Mammary microvascular endothelial cell (primary cell): Measurements from ENCODE around the gene ZNF497. TPM values are rescaled to one million over a fixed set of nuclear protein-coding genes. Genes with fewer than 3 reads are reported as not detected.

Experiments used
- total RNA-seq: library from RNA; depleted of rRNA; stranded (reverse); fragments of >200 nt; gene quantifications from 2 replicates; pipeline ENCODE4 v1.2.3, GENCODE V29; 2015

Gene ZNF497
- under 0.01 and 0.59 TPM in 2 replicates for total RNA-seq

GRCh38 chr19:58362272-58362994 lies at the start of gene ZNF497:
Gene ZNF497 (minus strand): TSS chr19:58362751. CDS start chr19:58357635, 5,116 bp downstream.

GRCh38 chr19:58408152-58409009 lies 45.8 kb upstream of the ZNF497 start, which contains the start of gene ZNF584:
Gene ZNF584 (plus strand): TSS chr19:58408649. CDS start chr19:58409148, 499 bp downstream.

GRCh38 chr19:58395220-58395978 lies 32.8 kb upstream of the ZNF497 start, which contains the start of gene RNF225:
Gene RNF225 (plus strand): TSS chr19:58395656. CDS start chr19:58396090, 434 bp downstream.

GRCh38 chr19:58386576-58387337 lies 24.2 kb upstream of the ZNF497 start, which contains the start of gene RPS5:
Gene RPS5 (plus strand): TSS chr19:58387269. CDS start chr19:58388138, 869 bp downstream.

GRCh38 chr19:58380662-58381459 lies 18.3 kb upstream of the ZNF497 start, which contains the start of gene ZNF837:
Gene ZNF837 (minus strand): TSS chr19:58381030. CDS start chr19:58369332, 11,698 bp downstream.

GRCh38 chr19:58352760-58353671 lies 9.5 kb downstream of the ZNF497 start, which contains the start of gene A1BG:
Gene A1BG (minus strand): TSS chr19:58353492. CDS start chr19:58353437, 55 bp downstream.

GRCh38 chr19:58326914-58327726 lies 35.4 kb downstream of the ZNF497 start, which contains the start of gene ZSCAN22:
Gene ZSCAN22 (plus strand): TSS chr19:58326994. CDS start chr19:58334803, 7,809 bp downstream.

GRCh38 chr19:58305065-58305931 lies 57.3 kb downstream of the ZNF497 start, which contains the start of gene ERVK3-1:
Gene ERVK3-1 (plus strand): TSS chr19:58305377. CDS start chr19:58312169, 6,792 bp downstream.

Other genes with a start within 250 kb of the ZNF497 start
- gene ZNF329, start 212.0 kb downstream of the ZNF497 start, total RNA-seq: 5.6 and 5.7 TPM in 2 replicates
- 16.3 and 16.8 TPM in 2 replicates for gene ZNF274, start 179.7 kb downstream of the ZNF497 start, total RNA-seq
- gene ZNF544, start 133.8 kb downstream of the ZNF497 start, total RNA-seq: 36.4 and 53.5 TPM in 2 replicates
- 3.1 and 3.5 TPM in 2 replicates for gene ZNF8, start 83.8 kb downstream of the ZNF497 start, total RNA-seq
- 36.0 and 38.8 TPM in 2 replicates for gene ERVK3-1, start 57.4 kb downstream of the ZNF497 start, total RNA-seq
- gene ZSCAN22, start 35.8 kb downstream of the ZNF497 start, total RNA-seq: 1.6 and 1.9 TPM in 2 replicates
- gene A1BG, start 9.3 kb downstream of the ZNF497 start, total RNA-seq: 3.8 and 6.2 TPM in 2 replicates
- gene ZNF837, start 18.3 kb upstream of the ZNF497 start, total RNA-seq: 1.5 and 2.1 TPM in 2 replicates
- gene RPS5, start 24.5 kb upstream of the ZNF497 start, total RNA-seq: 2,246 and 2,634 TPM in 2 replicates
- gene RNF225, start 32.9 kb upstream of the ZNF497 start, total RNA-seq: not detected in 2 replicates
- 6.9 and 8.0 TPM in 2 replicates for gene ZNF584, start 45.9 kb upstream of the ZNF497 start, total RNA-seq
- gene ZNF132, start 77.4 kb upstream of the ZNF497 start, total RNA-seq: 2.5 and 3.2 TPM in 2 replicates
- 5.0 and 5.3 TPM in 2 replicates for gene ZNF324B, start 88.9 kb upstream of the ZNF497 start, total RNA-seq
- gene ZNF324, start 104.3 kb upstream of the ZNF497 start, total RNA-seq: 7.2 and 7.5 TPM in 2 replicates
- 5.6 and 7.7 TPM in 2 replicates for gene ZNF446, start 113.6 kb upstream of the ZNF497 start, total RNA-seq
- gene SLC27A5, start 149.2 kb upstream of the ZNF497 start, total RNA-seq: 4.7 and 7.9 TPM in 2 replicates
- gene ZBTB45, start 157.1 kb upstream of the ZNF497 start, total RNA-seq: 7.8 and 12.6 TPM in 2 replicates
- 333 and 348 TPM in 2 replicates for gene TRIM28, start 181.3 kb upstream of the ZNF497 start, total RNA-seq
- gene CHMP2A, start 192.4 kb upstream of the ZNF497 start, total RNA-seq: 96.3 and 134 TPM in 2 replicates
- 37.2 and 43.6 TPM in 2 replicates for gene UBE2M, start 195.9 kb upstream of the ZNF497 start, total RNA-seq
- gene MZF1, start 210.6 kb upstream of the ZNF497 start, total RNA-seq: 4.1 and 4.4 TPM in 2 replicates